ENCODE measurements around the gene ADAMTS10. TPM values are rescaled to one million over a fixed set of nuclear protein-coding genes. Genes with fewer than 3 reads are reported as not detected.

ADAMTS10 gene
- total and polyA plus RNA-seq, 2 of the 13 experiments (the other 11 are each of a cell fraction or from before 2014, with no cell fraction given) = 0.49 to 1.7 TPM

DNA sequence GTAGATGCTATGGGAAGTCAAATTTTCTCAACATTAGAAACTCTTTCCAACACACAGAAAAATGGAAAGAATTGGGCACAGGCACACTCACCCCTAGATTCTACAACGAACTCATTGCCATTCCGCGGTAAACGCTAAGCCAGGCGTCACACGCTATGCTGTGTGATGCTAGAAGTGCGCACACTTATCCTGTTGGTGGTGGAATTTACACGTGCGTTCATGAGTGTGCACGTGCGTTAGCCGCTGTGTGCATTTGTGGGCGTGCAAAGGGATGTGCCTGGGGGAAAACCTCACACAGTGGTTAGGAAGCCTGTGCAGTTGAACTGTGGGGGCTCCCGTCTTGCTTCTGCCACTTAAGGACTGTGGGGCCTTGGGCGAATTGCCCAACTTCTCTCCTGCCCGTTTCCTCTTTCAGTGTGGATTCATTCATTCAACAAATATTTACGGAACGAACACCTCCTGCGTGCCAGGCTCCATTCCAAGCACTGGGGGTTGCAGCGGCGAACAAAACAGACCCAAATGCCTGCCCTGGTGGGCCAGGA is 27.6 kb upstream of the ADAMTS10 start (continued):
- TF ChIP-seq, protein P1, sequence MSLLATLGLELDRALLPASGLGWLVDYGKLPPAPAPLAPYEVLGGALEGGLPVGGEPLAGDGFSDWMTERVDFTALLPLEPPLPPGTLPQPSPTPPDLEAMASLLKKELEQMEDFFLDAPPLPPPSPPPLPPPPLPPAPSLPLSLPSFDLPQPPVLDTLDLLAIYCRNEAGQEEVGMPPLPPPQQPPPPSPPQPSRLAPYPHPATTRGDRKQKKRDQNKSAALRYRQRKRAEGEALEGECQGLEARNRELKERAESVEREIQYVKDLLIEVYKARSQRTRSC (CRISPR knock-in tag; IDR thresholded peaks at IDR 0.05; ENCODE audit: low read depth) = no peak
- TF ChIP-seq, protein P2, sequence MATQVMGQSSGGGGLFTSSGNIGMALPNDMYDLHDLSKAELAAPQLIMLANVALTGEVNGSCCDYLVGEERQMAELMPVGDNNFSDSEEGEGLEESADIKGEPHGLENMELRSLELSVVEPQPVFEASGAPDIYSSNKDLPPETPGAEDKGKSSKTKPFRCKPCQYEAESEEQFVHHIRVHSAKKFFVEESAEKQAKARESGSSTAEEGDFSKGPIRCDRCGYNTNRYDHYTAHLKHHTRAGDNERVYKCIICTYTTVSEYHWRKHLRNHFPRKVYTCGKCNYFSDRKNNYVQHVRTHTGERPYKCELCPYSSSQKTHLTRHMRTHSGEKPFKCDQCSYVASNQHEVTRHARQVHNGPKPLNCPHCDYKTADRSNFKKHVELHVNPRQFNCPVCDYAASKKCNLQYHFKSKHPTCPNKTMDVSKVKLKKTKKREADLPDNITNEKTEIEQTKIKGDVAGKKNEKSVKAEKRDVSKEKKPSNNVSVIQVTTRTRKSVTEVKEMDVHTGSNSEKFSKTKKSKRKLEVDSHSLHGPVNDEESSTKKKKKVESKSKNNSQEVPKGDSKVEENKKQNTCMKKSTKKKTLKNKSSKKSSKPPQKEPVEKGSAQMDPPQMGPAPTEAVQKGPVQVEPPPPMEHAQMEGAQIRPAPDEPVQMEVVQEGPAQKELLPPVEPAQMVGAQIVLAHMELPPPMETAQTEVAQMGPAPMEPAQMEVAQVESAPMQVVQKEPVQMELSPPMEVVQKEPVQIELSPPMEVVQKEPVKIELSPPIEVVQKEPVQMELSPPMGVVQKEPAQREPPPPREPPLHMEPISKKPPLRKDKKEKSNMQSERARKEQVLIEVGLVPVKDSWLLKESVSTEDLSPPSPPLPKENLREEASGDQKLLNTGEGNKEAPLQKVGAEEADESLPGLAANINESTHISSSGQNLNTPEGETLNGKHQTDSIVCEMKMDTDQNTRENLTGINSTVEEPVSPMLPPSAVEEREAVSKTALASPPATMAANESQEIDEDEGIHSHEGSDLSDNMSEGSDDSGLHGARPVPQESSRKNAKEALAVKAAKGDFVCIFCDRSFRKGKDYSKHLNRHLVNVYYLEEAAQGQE (IDR thresholded peaks at IDR 0.05; ENCODE audit: borderline replicate concordance in 1 of 2, low read depth in 1 of 2, low read length in 2 of 2) = no peak
- TF ChIP-seq PLRG1 (conservative IDR thresholded peaks at IDR 0.05) (no peak), ZNF446 (CRISPR knock-in tag; IDR thresholded peaks at IDR 0.05) (no peak), SAFB2 (CRISPR knock-in tag; IDR thresholded peaks at IDR 0.05; ENCODE audit: borderline replicate concordance, low read depth) (no peak), BRD4 (CRISPR knock-in tag; IDR thresholded peaks at IDR 0.05) (no peak), ZSCAN25 (CRISPR knock-in tag; IDR thresholded peaks at IDR 0.05) (no peak), ZNF782 (CRISPR knock-in tag; IDR thresholded peaks at IDR 0.05; ENCODE audit: borderline replicate concordance) (no peak), EED (CRISPR knock-in tag; IDR thresholded peaks at IDR 0.05) (no peak), HDAC2 (CRISPR knock-in tag; IDR thresholded peaks at IDR 0.05) (no peak), BRCA1 (CRISPR knock-in tag; IDR thresholded peaks at IDR 0.05) (no peak), ZNF562 (CRISPR knock-in tag; IDR thresholded peaks at IDR 0.05; ENCODE audit: borderline replicate concordance) (no peak), ZNF879 (CRISPR knock-in tag; IDR thresholded peaks at IDR 0.05) (no peak), ZNF234 (CRISPR knock-in tag; conservative IDR thresholded peaks at IDR 0.05) (no peak), ZNF556 (CRISPR knock-in tag; IDR thresholded peaks at IDR 0.05; ENCODE audit: borderline replicate concordance) (no peak), WIZ (CRISPR knock-in tag; IDR thresholded peaks at IDR 0.05) (no peak)
- TF ChIP-seq, protein P3, sequence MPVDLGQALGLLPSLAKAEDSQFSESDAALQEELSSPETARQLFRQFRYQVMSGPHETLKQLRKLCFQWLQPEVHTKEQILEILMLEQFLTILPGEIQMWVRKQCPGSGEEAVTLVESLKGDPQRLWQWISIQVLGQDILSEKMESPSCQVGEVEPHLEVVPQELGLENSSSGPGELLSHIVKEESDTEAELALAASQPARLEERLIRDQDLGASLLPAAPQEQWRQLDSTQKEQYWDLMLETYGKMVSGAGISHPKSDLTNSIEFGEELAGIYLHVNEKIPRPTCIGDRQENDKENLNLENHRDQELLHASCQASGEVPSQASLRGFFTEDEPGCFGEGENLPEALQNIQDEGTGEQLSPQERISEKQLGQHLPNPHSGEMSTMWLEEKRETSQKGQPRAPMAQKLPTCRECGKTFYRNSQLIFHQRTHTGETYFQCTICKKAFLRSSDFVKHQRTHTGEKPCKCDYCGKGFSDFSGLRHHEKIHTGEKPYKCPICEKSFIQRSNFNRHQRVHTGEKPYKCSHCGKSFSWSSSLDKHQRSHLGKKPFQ (CRISPR knock-in tag; IDR thresholded peaks at IDR 0.05; ENCODE audit: insufficient replicate concordance) = no peak
- TF ChIP-seq, protein P4, sequence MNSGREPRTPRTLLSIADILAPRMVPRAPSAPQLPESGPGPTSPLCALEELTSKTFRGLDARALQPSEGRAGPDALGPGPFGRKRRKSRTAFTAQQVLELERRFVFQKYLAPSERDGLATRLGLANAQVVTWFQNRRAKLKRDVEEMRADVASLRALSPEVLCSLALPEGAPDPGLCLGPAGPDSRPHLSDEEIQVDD (CRISPR knock-in tag; IDR thresholded peaks at IDR 0.05; ENCODE audit: borderline replicate concordance) = no peak
- TF ChIP-seq, protein P5, sequence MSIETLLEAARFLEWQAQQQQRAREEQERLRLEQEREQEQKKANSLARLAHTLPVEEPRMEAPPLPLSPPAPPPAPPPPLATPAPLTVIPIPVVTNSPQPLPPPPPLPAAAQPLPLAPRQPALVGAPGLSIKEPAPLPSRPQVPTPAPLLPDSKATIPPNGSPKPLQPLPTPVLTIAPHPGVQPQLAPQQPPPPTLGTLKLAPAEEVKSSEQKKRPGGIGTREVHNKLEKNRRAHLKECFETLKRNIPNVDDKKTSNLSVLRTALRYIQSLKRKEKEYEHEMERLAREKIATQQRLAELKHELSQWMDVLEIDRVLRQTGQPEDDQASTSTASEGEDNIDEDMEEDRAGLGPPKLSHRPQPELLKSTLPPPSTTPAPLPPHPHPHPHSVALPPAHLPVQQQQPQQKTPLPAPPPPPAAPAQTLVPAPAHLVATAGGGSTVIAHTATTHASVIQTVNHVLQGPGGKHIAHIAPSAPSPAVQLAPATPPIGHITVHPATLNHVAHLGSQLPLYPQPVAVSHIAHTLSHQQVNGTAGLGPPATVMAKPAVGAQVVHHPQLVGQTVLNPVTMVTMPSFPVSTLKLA (IDR thresholded peaks at IDR 0.05) = peak; percentile 96
- TF ChIP-seq, protein P6, sequence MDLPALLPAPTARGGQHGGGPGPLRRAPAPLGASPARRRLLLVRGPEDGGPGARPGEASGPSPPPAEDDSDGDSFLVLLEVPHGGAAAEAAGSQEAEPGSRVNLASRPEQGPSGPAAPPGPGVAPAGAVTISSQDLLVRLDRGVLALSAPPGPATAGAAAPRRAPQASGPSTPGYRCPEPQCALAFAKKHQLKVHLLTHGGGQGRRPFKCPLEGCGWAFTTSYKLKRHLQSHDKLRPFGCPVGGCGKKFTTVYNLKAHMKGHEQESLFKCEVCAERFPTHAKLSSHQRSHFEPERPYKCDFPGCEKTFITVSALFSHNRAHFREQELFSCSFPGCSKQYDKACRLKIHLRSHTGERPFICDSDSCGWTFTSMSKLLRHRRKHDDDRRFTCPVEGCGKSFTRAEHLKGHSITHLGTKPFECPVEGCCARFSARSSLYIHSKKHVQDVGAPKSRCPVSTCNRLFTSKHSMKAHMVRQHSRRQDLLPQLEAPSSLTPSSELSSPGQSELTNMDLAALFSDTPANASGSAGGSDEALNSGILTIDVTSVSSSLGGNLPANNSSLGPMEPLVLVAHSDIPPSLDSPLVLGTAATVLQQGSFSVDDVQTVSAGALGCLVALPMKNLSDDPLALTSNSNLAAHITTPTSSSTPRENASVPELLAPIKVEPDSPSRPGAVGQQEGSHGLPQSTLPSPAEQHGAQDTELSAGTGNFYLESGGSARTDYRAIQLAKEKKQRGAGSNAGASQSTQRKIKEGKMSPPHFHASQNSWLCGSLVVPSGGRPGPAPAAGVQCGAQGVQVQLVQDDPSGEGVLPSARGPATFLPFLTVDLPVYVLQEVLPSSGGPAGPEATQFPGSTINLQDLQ (CRISPR knock-in tag; IDR thresholded peaks at IDR 0.05) = no peak

All from HepG2 (cell line).